ENCODE data around the gene TCAF1.

DNA sequence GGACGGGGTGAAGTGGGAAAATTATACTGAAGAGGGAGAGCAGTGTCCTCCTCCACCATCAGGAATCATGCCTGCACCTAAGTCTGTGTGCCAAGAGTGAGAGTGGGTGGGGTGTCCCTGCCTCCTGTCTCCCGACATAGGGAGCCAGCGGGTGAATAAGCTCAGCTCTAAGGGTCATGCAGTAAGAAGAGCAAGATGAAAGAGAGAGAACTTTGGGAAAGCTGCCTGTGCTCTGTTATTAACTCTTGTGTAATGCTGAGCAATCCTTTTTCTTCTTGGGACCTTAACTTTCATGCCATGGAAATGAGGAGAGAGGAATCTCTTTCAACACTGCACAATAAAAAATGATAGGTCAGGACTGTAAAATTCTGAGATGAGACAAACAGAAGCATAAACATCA lies 7.9 kb upstream of the TCAF1 start:
- TF ChIP-seq, protein P1, sequence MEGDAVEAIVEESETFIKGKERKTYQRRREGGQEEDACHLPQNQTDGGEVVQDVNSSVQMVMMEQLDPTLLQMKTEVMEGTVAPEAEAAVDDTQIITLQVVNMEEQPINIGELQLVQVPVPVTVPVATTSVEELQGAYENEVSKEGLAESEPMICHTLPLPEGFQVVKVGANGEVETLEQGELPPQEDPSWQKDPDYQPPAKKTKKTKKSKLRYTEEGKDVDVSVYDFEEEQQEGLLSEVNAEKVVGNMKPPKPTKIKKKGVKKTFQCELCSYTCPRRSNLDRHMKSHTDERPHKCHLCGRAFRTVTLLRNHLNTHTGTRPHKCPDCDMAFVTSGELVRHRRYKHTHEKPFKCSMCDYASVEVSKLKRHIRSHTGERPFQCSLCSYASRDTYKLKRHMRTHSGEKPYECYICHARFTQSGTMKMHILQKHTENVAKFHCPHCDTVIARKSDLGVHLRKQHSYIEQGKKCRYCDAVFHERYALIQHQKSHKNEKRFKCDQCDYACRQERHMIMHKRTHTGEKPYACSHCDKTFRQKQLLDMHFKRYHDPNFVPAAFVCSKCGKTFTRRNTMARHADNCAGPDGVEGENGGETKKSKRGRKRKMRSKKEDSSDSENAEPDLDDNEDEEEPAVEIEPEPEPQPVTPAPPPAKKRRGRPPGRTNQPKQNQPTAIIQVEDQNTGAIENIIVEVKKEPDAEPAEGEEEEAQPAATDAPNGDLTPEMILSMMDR (optimal IDR thresholded peaks at IDR 0.05 in 1 of 3, IDR thresholded peaks at IDR 0.05 in 1 of 3, conservative IDR thresholded peaks at IDR 0.05 in 1 of 3; ENCODE audit: extremely low read depth in 1 of 3, insufficient read depth in 2 of 3, low read length in 3 of 3), result no peak
- TF ChIP-seq EZH2 (IDR thresholded peaks at IDR 0.05; ENCODE audit: low read length), result no peak

Measured in keratinocyte (primary cell).